ENCODE results near the gene DAB2IP.

Gene DAB2IP

DNA sequence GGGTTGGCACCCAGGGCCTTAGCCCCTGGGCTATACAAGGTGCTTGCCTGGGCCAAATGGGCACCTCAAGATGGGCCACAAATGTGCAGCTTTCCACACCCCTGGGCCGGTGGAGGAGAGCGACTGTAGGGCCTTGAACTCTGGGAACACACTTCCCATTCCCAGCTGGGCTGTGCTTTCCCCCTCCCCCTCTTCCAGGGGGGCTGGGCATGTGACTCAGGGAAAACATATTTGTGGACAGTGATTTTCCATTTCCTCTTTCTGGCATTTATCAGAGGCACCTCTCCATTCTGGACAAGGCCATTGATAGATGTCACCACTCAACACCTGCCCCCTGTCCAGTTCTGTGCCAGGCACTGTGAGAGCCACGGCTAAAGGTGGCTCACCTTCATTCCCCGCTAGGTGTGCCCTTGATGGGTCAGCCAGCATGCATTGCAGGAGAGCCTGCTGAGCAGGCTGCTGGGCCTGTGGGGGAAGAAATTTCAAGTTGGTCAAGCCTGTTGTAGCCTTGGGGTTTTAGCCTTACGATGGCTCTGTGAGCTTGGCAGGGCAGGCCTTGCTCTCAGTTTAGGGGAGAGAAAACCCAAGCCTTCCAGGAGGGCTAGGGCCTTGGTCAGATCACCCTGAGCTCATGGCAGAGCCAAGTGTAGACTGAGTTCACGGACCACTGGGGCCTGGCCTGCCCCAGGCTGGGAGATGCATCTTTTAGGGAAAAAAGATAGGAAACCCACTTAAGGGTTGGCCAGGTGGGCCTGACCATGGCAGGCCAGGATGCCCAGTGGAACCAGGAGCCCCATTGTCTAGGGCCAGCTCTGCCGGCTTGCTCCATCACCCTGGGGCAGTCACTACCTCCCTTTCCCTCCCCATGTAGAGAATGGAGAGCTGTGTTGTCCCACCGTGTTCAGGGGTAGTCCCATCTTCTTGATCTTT lies 113.9 kb downstream of the DAB2IP start:
- DNase-seq, result peak; percentile 76
- H2AFZ ChIP-seq (ENCODE audit: low read depth, low read length), result peak overlapping the region; percentile 15
- no peak overlapping the region for H3K4me2 ChIP-seq (ENCODE audit: low read length, poor library complexity, severe bottlenecking)
- peak overlapping the region; percentile 20 for H4K8ac ChIP-seq (ENCODE audit: low read length)
- no peak overlapping the region for H3K23ac ChIP-seq (ENCODE audit: low read length in 2 of 2)
- peaks cover 25% of the 10 kb centered on the region for H3K79me1 ChIP-seq (replicated peaks; ENCODE audit: low read length, poor library complexity, severe bottlenecking)
- no peaks in the 10 kb centered on the region for H3K27me3 ChIP-seq (ENCODE audit: control insufficient read depth in 1 of 2, insufficient read depth in 1 of 2, low read length in 2 of 2)
- H4K91ac ChIP-seq (ENCODE audit: low read length), result peak overlapping the region; percentile 72
- H2BK120ac ChIP-seq (ENCODE audit: low read depth, low read length), result peak overlapping the region; percentile 42
- peaks cover 30% of the 10 kb centered on the region for H3K4me1 ChIP-seq (ENCODE audit: control insufficient read depth, insufficient read depth, low read depth, low read length)
- H3K9ac ChIP-seq (ENCODE audit: low read length), result peak overlapping the region; percentile 21
- H3K27ac ChIP-seq (ENCODE audit: low read length, poor library complexity, severe bottlenecking), result peak overlapping the region; percentile 58
- peak overlapping the region; percentile 65 to 90 for H3K18ac ChIP-seq (ENCODE audit: low read depth in 1 of 2, low read length in 2 of 2)
- H2BK12ac ChIP-seq (ENCODE audit: low read length in 2 of 2), result peak overlapping the region; percentile 67 to 72
- H2BK5ac ChIP-seq (ENCODE audit: low read depth, low read length, poor library complexity, severe bottlenecking), result peak overlapping the region; percentile 54
- 66% methylated on average over 6 of the region's 8 CpGs for WGBS
- no peaks in the 10 kb centered on the region for H3K9me3 ChIP-seq (ENCODE audit: control insufficient read depth, low read length)
- H2BK15ac ChIP-seq (ENCODE audit: low read depth, poor library complexity, severe bottlenecking), result peak overlapping the region; percentile 45
- peak overlapping the region in 1 of 2 experiments; percentile 94 for H3K14ac ChIP-seq (ENCODE audit: low read length in 2 of 2)
- no peak overlapping the region for H3K4me3 ChIP-seq (ENCODE audit: insufficient read depth in 1 of 2, low read depth in 1 of 2, low read length in 2 of 2)
- peaks cover 36 to 84% of the 10 kb centered on the region in 2 experiments for H3K36me3 ChIP-seq (ENCODE audit: control insufficient read depth in 1 of 2, insufficient read depth in 2 of 2, low read depth in 1 of 2, low read length in 2 of 2)
- H3K4ac ChIP-seq (ENCODE audit: low read depth in 1 of 2, low read length in 2 of 2), result peak overlapping the region; percentile 51 to 84
- peak overlapping the region; percentile 94 for H2AK5ac ChIP-seq (ENCODE audit: low read length, severe bottlenecking)

DNA sequence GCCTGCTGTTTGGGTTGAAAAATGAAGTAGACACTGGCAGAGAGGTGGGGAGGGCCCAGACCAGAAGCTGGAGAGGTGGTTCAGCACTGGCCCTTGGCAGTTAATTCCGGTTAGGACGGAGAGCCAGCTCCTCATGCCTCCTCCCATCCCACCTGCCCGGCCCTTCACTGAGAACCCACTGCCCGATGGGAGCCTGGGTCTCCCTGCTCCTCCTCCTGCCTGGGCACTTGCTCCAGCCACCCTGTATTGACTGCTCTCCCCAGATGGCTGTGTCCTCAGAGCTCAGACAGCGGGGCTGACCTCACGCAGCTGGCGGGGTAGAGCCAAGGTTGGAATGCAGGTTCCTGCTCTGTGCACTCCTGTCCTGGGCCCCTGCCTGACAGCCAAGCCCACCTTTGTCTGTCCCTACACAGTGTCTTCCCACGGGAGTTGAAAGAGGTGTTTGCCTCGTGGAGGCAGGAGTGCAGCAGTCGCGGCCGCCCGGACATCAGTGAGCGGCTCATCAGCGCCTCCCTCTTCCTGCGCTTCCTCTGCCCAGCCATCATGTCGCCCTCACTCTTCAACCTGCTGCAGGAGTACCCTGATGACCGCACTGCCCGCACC lies 114.7 kb downstream of the DAB2IP start:
- Histone ChIP-seq H2AK5ac (ENCODE audit: low read length, severe bottlenecking) (peak overlapping the region; percentile 25), H3K36me3 (ENCODE audit: control insufficient read depth in 1 of 2, insufficient read depth in 2 of 2, low read depth in 1 of 2, low read length in 2 of 2) (peaks cover 30 to 79% of the 10 kb centered on the region in 2 experiments), H4K91ac (ENCODE audit: low read length) (peak overlapping the region; percentile 19), H3K4ac (ENCODE audit: low read depth in 1 of 2, low read length in 2 of 2) (no peak overlapping the region), H3K14ac (ENCODE audit: low read length in 2 of 2) (no peak overlapping the region), H2BK15ac (ENCODE audit: low read depth, poor library complexity, severe bottlenecking) (peak overlapping the region; percentile 78), H3K27me3 (ENCODE audit: control insufficient read depth in 1 of 2, insufficient read depth in 1 of 2, low read length in 2 of 2) (no peaks in the 10 kb centered on the region), H2AFZ (ENCODE audit: low read depth, low read length) (no peak overlapping the region), H3K4me1 (ENCODE audit: control insufficient read depth, insufficient read depth, low read depth, low read length) (peaks cover 32% of the 10 kb centered on the region), H3K18ac (ENCODE audit: low read depth in 1 of 2, low read length in 2 of 2) (no peak overlapping the region), H4K8ac (ENCODE audit: low read length) (no peak overlapping the region), H2BK12ac (ENCODE audit: low read length in 2 of 2) (peak overlapping the region in 1 of 2 experiments; percentile 15), H2BK120ac (ENCODE audit: low read depth, low read length) (no peak overlapping the region), H3K27ac (ENCODE audit: low read length, poor library complexity, severe bottlenecking) (no peak overlapping the region), H3K79me1 (replicated peaks; ENCODE audit: low read length, poor library complexity, severe bottlenecking) (peaks cover 20% of the 10 kb centered on the region), H3K9me3 (ENCODE audit: control insufficient read depth, low read length) (no peaks in the 10 kb centered on the region), H3K23ac (ENCODE audit: low read length in 2 of 2) (no peak overlapping the region), H3K4me3 (ENCODE audit: insufficient read depth in 1 of 2, low read depth in 1 of 2, low read length in 2 of 2) (no peak overlapping the region), H2BK5ac (ENCODE audit: low read depth, low read length, poor library complexity, severe bottlenecking) (no peak overlapping the region), H3K4me2 (ENCODE audit: low read length, poor library complexity, severe bottlenecking) (no peak overlapping the region), H3K9ac (ENCODE audit: low read length) (no peak overlapping the region)
- WGBS, result 97% methylated on average over 19 of the region's 19 CpGs
- DNase-seq, result no peak

DNA sequence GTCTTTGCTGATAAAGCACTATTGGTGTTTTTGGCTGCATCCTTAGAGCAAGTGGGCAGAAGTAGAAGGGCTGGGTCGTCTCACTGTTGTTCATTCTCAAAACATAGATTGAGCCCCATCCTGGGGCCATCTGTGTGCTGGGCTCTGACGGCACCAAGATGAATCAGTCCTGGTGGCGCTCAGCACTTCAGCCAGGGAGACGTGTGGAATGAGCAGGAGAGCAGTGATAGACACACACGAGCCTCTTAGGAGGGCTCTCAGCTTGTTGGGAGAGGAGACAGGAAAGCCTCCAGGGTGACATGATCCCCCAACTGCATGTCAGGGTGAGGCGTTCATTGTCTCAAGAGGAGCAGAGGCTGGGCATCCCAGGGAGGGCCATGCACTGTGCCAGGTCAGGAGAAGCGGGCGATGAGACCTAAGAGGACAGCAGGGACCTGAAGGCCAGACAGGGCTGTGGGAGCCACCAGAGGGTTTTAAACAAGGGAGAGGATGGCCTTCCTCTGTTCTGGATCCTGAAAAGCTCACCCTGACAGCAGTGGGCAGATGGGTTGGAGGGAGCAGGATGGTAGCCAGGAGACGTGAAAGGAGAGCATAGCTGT lies 115.8 kb downstream of the DAB2IP start:
- no peak overlapping the region for H3K27ac ChIP-seq (ENCODE audit: low read length, poor library complexity, severe bottlenecking)
- H3K4ac ChIP-seq (ENCODE audit: low read depth in 1 of 2, low read length in 2 of 2), result no peak overlapping the region
- WGBS, result 61% methylated on average over 9 of the region's 9 CpGs
- H3K23ac ChIP-seq (ENCODE audit: low read length in 2 of 2), result no peak overlapping the region
- H3K9me3 ChIP-seq (ENCODE audit: control insufficient read depth, low read length), result no peaks in the 10 kb centered on the region
- H3K4me2 ChIP-seq (ENCODE audit: low read length, poor library complexity, severe bottlenecking), result no peak overlapping the region
- no peak overlapping the region for H3K14ac ChIP-seq (ENCODE audit: low read length in 2 of 2)
- peaks cover 18% of the 10 kb centered on the region for H3K79me1 ChIP-seq (replicated peaks; ENCODE audit: low read length, poor library complexity, severe bottlenecking)
- DNase-seq, result peak; percentile 11
- no peaks in the 10 kb centered on the region for H3K27me3 ChIP-seq (ENCODE audit: control insufficient read depth in 1 of 2, insufficient read depth in 1 of 2, low read length in 2 of 2)
- H4K8ac ChIP-seq (ENCODE audit: low read length), result no peak overlapping the region
- H2BK120ac ChIP-seq (ENCODE audit: low read depth, low read length), result no peak overlapping the region
- no peak overlapping the region for H4K91ac ChIP-seq (ENCODE audit: low read length)
- no peak overlapping the region for H2AFZ ChIP-seq (ENCODE audit: low read depth, low read length)
- no peak overlapping the region for H2AK5ac ChIP-seq (ENCODE audit: low read length, severe bottlenecking)
- peaks cover 29 to 79% of the 10 kb centered on the region in 2 experiments for H3K36me3 ChIP-seq (ENCODE audit: control insufficient read depth in 1 of 2, insufficient read depth in 2 of 2, low read depth in 1 of 2, low read length in 2 of 2)
- no peak overlapping the region for H2BK12ac ChIP-seq (ENCODE audit: low read length in 2 of 2)
- H3K18ac ChIP-seq (ENCODE audit: low read depth in 1 of 2, low read length in 2 of 2), result no peak overlapping the region
- no peak overlapping the region for H2BK15ac ChIP-seq (ENCODE audit: low read depth, poor library complexity, severe bottlenecking)
- H3K4me3 ChIP-seq (ENCODE audit: insufficient read depth in 1 of 2, low read depth in 1 of 2, low read length in 2 of 2), result no peak overlapping the region
- H2BK5ac ChIP-seq (ENCODE audit: low read depth, low read length, poor library complexity, severe bottlenecking), result no peak overlapping the region
- no peak overlapping the region for H3K9ac ChIP-seq (ENCODE audit: low read length)
- peaks cover 35% of the 10 kb centered on the region for H3K4me1 ChIP-seq (ENCODE audit: control insufficient read depth, insufficient read depth, low read depth, low read length)
